GM19035 (cell line): ENCODE measurements around the gene PGAM2.
"Not testable (repeated sequence)": the region's sequence is repeated elsewhere in the genome, so short reads cannot be mapped to it uniquely, and the experiment has no call there.

Source experiments
- ATAC-seq: cut with Tn5 transposase; IDR thresholded peaks from one replicate; pipeline ENCODE4 v1.9.1; 2021; ENCODE audit not compliant: unreplicated experiment

PGAM2 gene

DNA sequence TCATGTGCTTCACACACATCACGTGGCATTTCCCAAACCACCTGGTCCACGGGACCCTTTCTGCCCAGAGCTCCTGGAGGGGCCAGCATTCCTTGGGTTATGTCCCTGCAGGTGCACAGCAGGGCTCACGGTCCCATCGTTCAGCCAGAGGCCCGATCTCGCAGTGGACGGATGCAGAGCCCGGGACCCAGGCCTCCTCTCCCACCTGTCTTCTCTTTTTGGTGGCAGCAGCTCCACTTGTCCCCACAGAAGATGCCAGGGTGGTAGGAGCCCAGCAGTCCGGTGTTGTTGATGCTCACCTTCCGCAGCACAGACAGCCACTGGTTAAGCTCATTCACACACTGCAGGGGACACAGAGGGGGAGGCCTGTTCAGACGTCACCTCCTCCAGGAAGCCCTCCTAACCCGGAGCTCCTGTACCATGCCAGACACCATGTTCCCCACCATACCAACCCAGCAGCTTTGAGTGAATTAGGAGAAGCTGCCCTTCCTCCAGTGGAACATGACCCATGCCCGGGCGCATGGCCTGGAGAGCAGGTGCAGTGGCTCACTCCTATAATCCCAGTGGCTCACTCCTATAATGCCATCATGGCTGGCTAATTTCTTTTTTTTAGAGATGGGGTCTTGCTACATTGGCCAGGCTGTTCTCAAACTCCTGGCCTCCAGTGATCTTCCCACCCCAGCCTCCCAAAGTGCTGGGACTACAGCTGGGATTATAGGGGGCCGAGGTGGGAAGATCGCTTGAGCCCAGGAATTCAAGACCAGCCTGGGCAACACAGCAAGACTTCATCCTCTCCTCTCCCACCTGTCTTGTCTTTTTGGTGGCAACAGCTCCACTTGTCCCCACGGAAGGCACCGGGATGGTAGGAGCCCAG, 31.2 kb downstream of the PGAM2 start:
- not testable (repeated sequence) for ATAC-seq

DNA sequence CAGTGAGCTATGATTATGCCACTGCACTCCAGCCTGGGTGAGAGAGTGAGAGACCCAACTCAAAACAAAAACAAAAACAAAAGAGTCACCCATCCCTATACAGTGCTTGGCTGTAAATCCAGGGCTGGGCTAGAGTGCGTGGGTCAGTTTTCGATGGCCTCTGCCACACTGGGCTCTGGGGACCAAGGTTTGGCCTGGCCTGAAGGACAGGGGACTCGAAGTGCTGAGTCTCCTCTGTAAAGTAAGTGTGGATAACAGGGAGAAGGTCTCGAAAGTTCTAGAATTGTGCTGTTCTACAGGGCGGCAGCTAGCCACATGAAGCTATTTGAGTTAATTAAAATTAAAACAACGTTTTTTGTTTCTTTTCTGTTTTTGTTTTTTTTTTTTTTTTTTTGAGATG, 33.3 kb downstream of the PGAM2 start:
- not testable (repeated sequence) for ATAC-seq

DNA sequence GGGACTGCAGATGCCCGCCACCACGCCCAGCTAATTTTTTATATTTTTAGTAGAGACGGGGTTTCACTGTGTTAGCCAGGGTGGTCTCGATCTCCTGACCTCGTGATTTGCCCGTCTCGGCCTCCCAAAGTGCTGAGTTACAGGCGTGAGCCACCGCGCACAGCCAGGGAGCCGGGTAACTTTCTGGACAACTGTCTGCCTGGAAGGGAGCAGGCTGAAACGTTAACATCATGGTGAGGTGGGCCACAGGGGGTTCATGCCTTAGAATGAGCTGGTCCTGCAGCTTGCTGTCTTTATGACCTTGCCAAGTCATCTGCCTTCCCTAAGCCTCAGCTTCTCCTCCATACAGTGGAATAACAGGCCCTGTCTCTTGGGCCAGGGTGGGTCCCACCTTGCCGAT, 34.0 kb downstream of the PGAM2 start:
- ATAC-seq, result not testable (repeated sequence)

GRCh38 chr7:44030029-44030428, 35.3 kb downstream of the PGAM2 start:
- ATAC-seq, result not testable (repeated sequence)

DNA sequence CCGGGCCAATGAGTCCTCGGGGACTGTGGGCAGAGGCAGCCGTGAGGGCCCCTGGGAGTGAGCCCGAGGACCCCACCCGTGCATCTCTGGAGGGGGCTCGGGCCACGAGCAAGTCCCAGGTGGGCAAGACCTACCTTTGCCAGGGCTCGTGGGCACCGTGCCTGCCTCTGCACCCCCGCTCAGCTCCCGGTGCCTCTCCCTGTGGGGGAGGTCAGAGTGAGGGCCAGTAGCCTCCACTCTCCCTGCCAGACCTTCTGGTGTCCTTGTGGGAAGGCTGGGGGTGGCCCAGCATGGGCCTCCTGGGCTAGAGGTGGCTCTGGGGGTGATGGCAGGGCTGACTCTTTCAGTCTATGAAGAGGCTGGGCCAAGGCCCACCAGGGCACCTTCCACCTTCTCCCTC, 35.9 kb downstream of the PGAM2 start:
- ATAC-seq, result not testable (repeated sequence)

DNA sequence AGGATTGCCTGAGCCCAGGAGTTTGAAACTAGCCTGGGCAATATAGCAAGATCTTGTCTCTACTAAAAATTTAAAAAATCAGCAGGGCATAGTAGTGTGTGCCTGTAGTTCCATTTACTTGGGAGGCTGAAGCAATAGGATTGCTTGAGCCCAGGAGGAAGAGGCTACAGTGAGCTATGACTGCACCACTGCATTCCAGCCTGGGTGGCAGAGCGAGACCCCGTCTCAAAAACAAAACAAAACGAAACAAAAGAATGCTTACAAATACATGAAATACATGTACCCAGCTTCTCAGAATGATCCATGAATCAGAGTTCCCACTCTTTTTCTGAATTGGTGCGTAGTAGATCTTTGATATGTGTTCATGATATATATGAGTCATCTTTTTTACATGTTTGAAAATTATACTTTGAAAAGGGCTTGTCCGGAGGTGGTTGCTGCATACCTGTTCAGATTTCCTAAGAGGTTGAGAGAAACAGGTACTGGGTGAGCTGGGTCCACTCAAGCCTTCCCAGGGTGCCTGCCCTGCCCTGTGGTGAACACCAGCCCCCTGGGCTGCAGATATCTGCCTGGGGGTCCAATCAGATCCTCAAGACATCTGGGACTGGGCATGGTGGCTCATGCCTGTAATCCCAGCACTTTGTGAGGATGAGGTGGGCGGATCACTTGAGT, 42.4 kb downstream of the PGAM2 start:
- not testable (repeated sequence) for ATAC-seq

- ATAC-seq, result not testable (repeated sequence)
These were observed 43.3 kb downstream of the PGAM2 start for GRCh38 chr7:44022069-44022468.

GRCh38 chr7:44019825-44020224, 45.5 kb downstream of the PGAM2 start:
- not testable (repeated sequence) for ATAC-seq

DNA sequence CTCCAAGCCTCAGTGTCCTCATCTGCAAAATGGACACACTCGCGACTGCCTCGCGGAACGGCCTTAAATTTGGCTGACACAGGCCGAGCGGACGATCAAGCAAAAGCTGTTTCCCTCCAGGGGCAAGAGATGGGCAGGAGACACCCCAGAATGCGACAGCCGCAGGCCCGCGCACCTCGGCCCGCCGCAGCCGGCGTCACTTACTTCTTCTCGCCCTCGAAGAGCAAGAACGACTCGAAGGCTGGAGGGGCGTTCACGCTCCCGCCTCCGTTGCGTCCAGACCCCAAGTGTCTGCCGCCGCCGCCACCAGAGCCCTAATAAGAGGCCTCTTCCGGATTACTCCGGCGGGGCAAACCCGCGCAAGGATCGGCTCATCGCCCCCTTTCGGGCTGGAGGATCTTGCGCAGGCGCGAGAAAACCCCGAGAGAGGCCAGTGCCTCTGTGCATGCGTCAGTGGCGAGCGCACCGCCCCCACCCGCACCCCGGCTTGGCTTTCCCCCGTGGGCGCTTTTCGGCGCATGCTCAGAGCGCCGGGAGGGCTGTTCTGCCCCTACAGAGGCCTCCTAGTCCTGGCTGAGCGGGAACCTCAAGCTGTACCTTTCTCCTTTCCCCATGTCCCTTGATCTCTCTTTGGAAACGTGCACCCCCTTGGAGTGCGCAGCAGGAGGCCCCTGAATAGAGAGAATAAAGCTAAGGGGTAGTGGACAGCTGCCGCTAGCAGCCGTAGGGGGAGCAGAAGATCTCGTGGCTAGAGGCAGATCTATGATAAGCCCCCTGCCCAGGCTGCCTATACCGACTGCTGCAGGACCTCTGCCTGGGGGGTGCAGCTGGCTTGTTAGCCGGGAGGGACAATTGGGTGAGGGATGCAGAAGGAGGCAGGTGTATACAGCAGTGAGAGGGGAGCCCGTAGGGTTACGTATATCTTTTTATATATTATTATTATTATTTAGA, 46.2 kb downstream of the PGAM2 start:
- peak; percentile 98 for ATAC-seq

- ATAC-seq, result not testable (repeated sequence)
These were observed 50.3 kb downstream of the PGAM2 start for GRCh38 chr7:44015090-44015489.
